NCI-H1417 treated with DMSO at 0.1 percent for 48 hours (cell line): ENCODE results near the gene KRT7.

Source experiments
- DNase-seq: peaks from one replicate; lab custom pipeline; 2025; lab: John Stamatoyannopoulos, UW

KRT7 gene

GRCh38 chr12:52211716-52212585, 21.1 kb upstream of the KRT7 start:
- DNase-seq: no peak

GRCh38 chr12:52212701-52213563, 20.1 kb upstream of the KRT7 start:
- no peak for DNase-seq

GRCh38 chr12:52213564-52214420, 19.3 kb upstream of the KRT7 start:
- DNase-seq: no peak

GRCh38 chr12:52214421-52214802, 18.6 kb upstream of the KRT7 start:
- no peak for DNase-seq

GRCh38 chr12:52215587-52216031, 17.4 kb upstream of the KRT7 start:
- no peak for DNase-seq

GRCh38 chr12:52216100-52216499, 16.9 kb upstream of the KRT7 start:
- no peak for DNase-seq

- no peak for DNase-seq
Observed at GRCh38 chr12:52216807-52217206, 16.2 kb upstream of the KRT7 start.

- no peak for DNase-seq
Observed at GRCh38 chr12:52217223-52217622, 15.8 kb upstream of the KRT7 start.

- DNase-seq: no peak
Observed at GRCh38 chr12:52218001-52218400, 15.0 kb upstream of the KRT7 start.

GRCh38 chr12:52220477-52220876, 12.6 kb upstream of the KRT7 start:
- DNase-seq: no peak

GRCh38 chr12:52221070-52221781, 11.8 kb upstream of the KRT7 start:
- no peak for DNase-seq

- no peak for DNase-seq
Observed at GRCh38 chr12:52221912-52222457, 11.1 kb upstream of the KRT7 start.

- no peak for DNase-seq
Observed at GRCh38 chr12:52222692-52223091, 10.4 kb upstream of the KRT7 start.

GRCh38 chr12:52223406-52224039, 9.5 kb upstream of the KRT7 start:
- no peak for DNase-seq

GRCh38 chr12:52224151-52224550, 8.9 kb upstream of the KRT7 start:
- no peak for DNase-seq

GRCh38 chr12:52225752-52226151, 7.3 kb upstream of the KRT7 start:
- no peak for DNase-seq

GRCh38 chr12:52226446-52226845, 6.6 kb upstream of the KRT7 start:
- no peak for DNase-seq

- no peak for DNase-seq
Observed at GRCh38 chr12:52227606-52228166, 5.4 kb upstream of the KRT7 start.

GRCh38 chr12:52228366-52228765, 4.7 kb upstream of the KRT7 start:
- peak; percentile 25 for DNase-seq

GRCh38 chr12:52228931-52229330, 4.1 kb upstream of the KRT7 start:
- no peak for DNase-seq
